GM18498 (cell line): ENCODE data around the gene GPR180.

Experiments
- ATAC-seq: cut with Tn5 transposase; IDR thresholded peaks from one replicate; pipeline ENCODE4 v1.9.1; 2021; ENCODE audit warnings: mild to moderate bottlenecking, moderate library complexity; ENCODE audit not compliant: unreplicated experiment

Gene GPR180

GRCh38 chr13:94683409-94683808 lies 81.8 kb downstream of the GPR180 start:
- ATAC-seq, result no peak
